Testis (tissue), 2 donors: ENCODE results near the gene BCL2L1.

ENCODE experiments used
- POLR2A ChIP-seq: fragments of 450-650 bp; IDR thresholded peaks from one replicate; pipeline ENCODE4 v1.6.1; 2017; ENCODE audit warnings: antibody characterized with exemption, mild to moderate bottlenecking, moderate library complexity
- TF ChIP-seq, protein P1 (sequence below), 3 experiments: fragments of 450-650 bp in 2 of 3; fragments of 200-600 bp in 1 of 3; sonication (generic) in 1 of 3; IDR thresholded peaks; one replicate each; pipeline ENCODE4 v1.5.1; 2016 to 2019; ENCODE audit warnings: antibody characterized with exemption in 3 of 3, mild to moderate bottlenecking in 2 of 3, moderate library complexity in 1 of 3

DNA sequence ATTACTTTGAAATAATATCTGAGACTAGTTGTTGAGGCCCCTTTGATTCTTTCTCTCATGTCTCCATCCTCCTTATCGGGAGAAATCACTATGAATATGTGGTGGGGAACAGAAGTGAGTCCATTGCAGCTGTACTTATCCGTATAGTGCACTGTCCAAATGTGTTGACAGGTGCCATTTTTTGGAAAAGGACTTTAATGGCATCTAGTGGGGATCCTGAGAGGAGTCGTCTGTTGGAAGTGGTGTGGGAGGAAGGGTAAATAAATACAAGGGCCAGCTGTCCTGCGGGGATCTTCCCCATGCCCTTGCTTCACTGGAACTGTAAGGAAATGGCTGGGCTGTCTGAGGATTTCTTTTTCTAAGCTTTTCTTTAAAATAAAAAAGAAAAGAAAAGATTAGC, 35.9 kb upstream of the BCL2L1 start:
- TF ChIP-seq, protein P1, sequence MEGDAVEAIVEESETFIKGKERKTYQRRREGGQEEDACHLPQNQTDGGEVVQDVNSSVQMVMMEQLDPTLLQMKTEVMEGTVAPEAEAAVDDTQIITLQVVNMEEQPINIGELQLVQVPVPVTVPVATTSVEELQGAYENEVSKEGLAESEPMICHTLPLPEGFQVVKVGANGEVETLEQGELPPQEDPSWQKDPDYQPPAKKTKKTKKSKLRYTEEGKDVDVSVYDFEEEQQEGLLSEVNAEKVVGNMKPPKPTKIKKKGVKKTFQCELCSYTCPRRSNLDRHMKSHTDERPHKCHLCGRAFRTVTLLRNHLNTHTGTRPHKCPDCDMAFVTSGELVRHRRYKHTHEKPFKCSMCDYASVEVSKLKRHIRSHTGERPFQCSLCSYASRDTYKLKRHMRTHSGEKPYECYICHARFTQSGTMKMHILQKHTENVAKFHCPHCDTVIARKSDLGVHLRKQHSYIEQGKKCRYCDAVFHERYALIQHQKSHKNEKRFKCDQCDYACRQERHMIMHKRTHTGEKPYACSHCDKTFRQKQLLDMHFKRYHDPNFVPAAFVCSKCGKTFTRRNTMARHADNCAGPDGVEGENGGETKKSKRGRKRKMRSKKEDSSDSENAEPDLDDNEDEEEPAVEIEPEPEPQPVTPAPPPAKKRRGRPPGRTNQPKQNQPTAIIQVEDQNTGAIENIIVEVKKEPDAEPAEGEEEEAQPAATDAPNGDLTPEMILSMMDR (IDR thresholded peaks at IDR 0.05) = no peak
- no peak for TF ChIP-seq POLR2A
